ACC112 (cell line): Measurements from ENCODE around the gene TSPAN18.

ENCODE experiments used
- H2AFZ ChIP-seq: fragments of 200-600 bp; sonication (generic); one replicate; pipeline ENCODE4 v1.6.0; 2017; ENCODE audit warnings: antibody characterized with exemption, low read length; ENCODE audit not compliant: unreplicated experiment
- H3K27ac ChIP-seq: fragments of 200-600 bp; sonication (generic); 2 replicates; pipeline ENCODE4 v1.5.1; 2014; ENCODE audit warnings: low read depth, mild to moderate bottlenecking, antibody characterized with exemption, low read length, moderate library complexity
- H3K27me3 ChIP-seq: fragments of 200-600 bp; sonication (generic); 2 replicates; pipeline ENCODE4 v1.6.1; 2014; ENCODE audit warnings: mild to moderate bottlenecking, antibody characterized with exemption, low read length, moderate library complexity, mixed read lengths; ENCODE audit not compliant: insufficient read depth
- H3K36me3 ChIP-seq: fragments of 200-600 bp; sonication (generic); 2 replicates; pipeline ENCODE4 v1.6.1; 2016; ENCODE audit warnings: mild to moderate bottlenecking, antibody characterized with exemption, low read length, moderate library complexity, mixed read lengths; ENCODE audit not compliant: insufficient read depth
- H3K4me1 ChIP-seq: fragments of 200-600 bp; sonication (generic); one replicate; pipeline ENCODE4 v1.6.1; 2016; ENCODE audit warnings: low read length, mixed read lengths; ENCODE audit not compliant: insufficient read depth, unreplicated experiment, control insufficient read depth
- H3K4me3 ChIP-seq: fragments of 200-600 bp; sonication (generic); 2 replicates; pipeline ENCODE4 v1.5.1; 2014; ENCODE audit warnings: mild to moderate bottlenecking, low read depth, low read length
- H3K79me2 ChIP-seq: fragments of 200-600 bp; sonication (generic); one replicate; pipeline ENCODE4 v1.6.0; 2016; ENCODE audit warnings: low read length; ENCODE audit not compliant: control insufficient read depth, unreplicated experiment, insufficient read depth

Gene TSPAN18

GRCh38 chr11:44848203-44848962 lies 121.6 kb downstream of the TSPAN18 start:
- Histone ChIP-seq H2AFZ (no peak overlapping the region), H3K27me3 (no peaks in the 10 kb centered on the region), H3K79me2 (no peaks in the 10 kb centered on the region), H3K27ac (no peak overlapping the region), H3K36me3 (no peaks in the 10 kb centered on the region), H3K4me1 (no peaks in the 10 kb centered on the region), H3K4me3 (no peak overlapping the region)

GRCh38 chr11:44848963-44849350 lies 122.2 kb downstream of the TSPAN18 start:
- Histone ChIP-seq H3K4me3 (no peak overlapping the region), H3K27ac (no peak overlapping the region), H3K36me3 (no peaks in the 10 kb centered on the region), H3K4me1 (no peaks in the 10 kb centered on the region), H3K79me2 (no peaks in the 10 kb centered on the region), H2AFZ (no peak overlapping the region), H3K27me3 (no peaks in the 10 kb centered on the region)

GRCh38 chr11:44849424-44849823 lies 122.7 kb downstream of the TSPAN18 start:
- H3K4me1 ChIP-seq, result peaks cover 2% of the 10 kb centered on the region

GRCh38 chr11:44849922-44850321 lies 123.2 kb downstream of the TSPAN18 start:
- Histone ChIP-seq H3K27ac (no peak overlapping the region), H2AFZ (no peak overlapping the region), H3K36me3 (no peaks in the 10 kb centered on the region), H3K79me2 (no peaks in the 10 kb centered on the region), H3K4me1 (peaks cover 7% of the 10 kb centered on the region), H3K27me3 (no peaks in the 10 kb centered on the region), H3K4me3 (no peak overlapping the region)

More at GRCh38 chr11:44849424-44849823, 122.7 kb downstream of the TSPAN18 start:
- Histone ChIP-seq H3K79me2 (no peaks in the 10 kb centered on the region), H3K4me3 (no peak overlapping the region), H3K36me3 (no peaks in the 10 kb centered on the region), H3K27me3 (no peaks in the 10 kb centered on the region), H3K27ac (no peak overlapping the region), H2AFZ (no peak overlapping the region)

GRCh38 chr11:44851496-44851895 lies 124.7 kb downstream of the TSPAN18 start:
- peaks cover 11% of the 10 kb centered on the region for H3K4me1 ChIP-seq
- H3K27ac ChIP-seq, result no peak overlapping the region
- no peak overlapping the region for H3K4me3 ChIP-seq
- H3K36me3 ChIP-seq, result no peaks in the 10 kb centered on the region
- H3K27me3 ChIP-seq, result no peaks in the 10 kb centered on the region
- H2AFZ ChIP-seq, result no peak overlapping the region
- H3K79me2 ChIP-seq, result no peaks in the 10 kb centered on the region

- H3K27ac ChIP-seq, result no peak overlapping the region
- no peaks in the 10 kb centered on the region for H3K79me2 ChIP-seq
- H3K36me3 ChIP-seq, result no peaks in the 10 kb centered on the region
- no peak overlapping the region for H3K4me3 ChIP-seq
- peaks cover 11% of the 10 kb centered on the region for H3K4me1 ChIP-seq
- H2AFZ ChIP-seq, result no peak overlapping the region
- no peaks in the 10 kb centered on the region for H3K27me3 ChIP-seq
Measured at GRCh38 chr11:44852159-44852747, 125.5 kb downstream of the TSPAN18 start.

- H3K27me3 ChIP-seq, result no peaks in the 10 kb centered on the region
- no peak overlapping the region for H2AFZ ChIP-seq
- H3K4me3 ChIP-seq, result no peak overlapping the region
- H3K27ac ChIP-seq, result no peak overlapping the region
- H3K79me2 ChIP-seq, result no peaks in the 10 kb centered on the region
- H3K4me1 ChIP-seq, result peaks cover 11% of the 10 kb centered on the region
- no peaks in the 10 kb centered on the region for H3K36me3 ChIP-seq
Measured at GRCh38 chr11:44852952-44853351, 126.2 kb downstream of the TSPAN18 start.

GRCh38 chr11:44853666-44854065 lies 126.9 kb downstream of the TSPAN18 start:
- H3K4me3 ChIP-seq, result no peak overlapping the region
- H3K27ac ChIP-seq, result no peak overlapping the region
- no peaks in the 10 kb centered on the region for H3K27me3 ChIP-seq
- no peaks in the 10 kb centered on the region for H3K79me2 ChIP-seq
- H3K36me3 ChIP-seq, result no peaks in the 10 kb centered on the region
- H2AFZ ChIP-seq, result no peak overlapping the region
- H3K4me1 ChIP-seq, result peaks cover 11% of the 10 kb centered on the region

GRCh38 chr11:44854086-44854485 lies 127.3 kb downstream of the TSPAN18 start:
- Histone ChIP-seq H3K4me3 (no peak overlapping the region), H3K27ac (no peak overlapping the region), H3K4me1 (peaks cover 11% of the 10 kb centered on the region), H3K36me3 (no peaks in the 10 kb centered on the region), H2AFZ (no peak overlapping the region), H3K27me3 (no peaks in the 10 kb centered on the region), H3K79me2 (no peaks in the 10 kb centered on the region)

- Histone ChIP-seq H3K36me3 (no peaks in the 10 kb centered on the region), H3K27ac (peak overlapping the region; percentile 21), H3K4me3 (no peak overlapping the region), H2AFZ (peak overlapping the region; percentile 1), H3K79me2 (no peaks in the 10 kb centered on the region), H3K4me1 (peaks cover 11% of the 10 kb centered on the region), H3K27me3 (no peaks in the 10 kb centered on the region)
Measured at GRCh38 chr11:44854741-44855492, 128.2 kb downstream of the TSPAN18 start.
